Loucy (cell line): ENCODE results near the gene MEIKIN.

ENCODE experiments used
- EZH2phosphoT487 ChIP-seq: fragments of 200-600 bp; IDR thresholded peaks from 2 replicates; pipeline ENCODE4 v1.6.1; 2018; ENCODE audit warnings: antibody characterized with exemption, mild to moderate bottlenecking, moderate library complexity, borderline replicate concordance
- TF ChIP-seq, protein P1 (sequence below): fragments of 200-600 bp; sonication (generic); conservative IDR thresholded peaks from 2 replicates; pipeline ENCODE4 v1.5.1; 2014; ENCODE audit warnings: mild to moderate bottlenecking, antibody characterized with exemption, low read length

DNA sequence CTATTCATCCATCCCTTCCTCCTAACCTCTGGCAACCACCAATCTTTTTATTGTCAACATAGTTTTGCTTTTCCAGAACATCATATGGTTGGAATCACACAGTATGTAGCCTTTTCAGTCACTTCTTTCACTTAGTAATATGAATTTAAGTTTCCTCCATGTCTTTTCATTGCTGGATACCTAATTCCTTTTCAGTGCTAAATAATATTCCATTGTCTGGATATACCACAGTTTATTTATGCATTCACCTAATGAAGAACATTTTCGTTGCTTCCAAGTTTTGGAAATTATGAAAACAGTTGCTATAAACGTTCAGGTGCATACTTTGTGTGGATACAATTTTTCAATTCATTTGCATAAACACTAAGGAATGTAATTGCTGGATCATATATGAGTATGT lies 77.9 kb downstream of the MEIKIN start:
- TF ChIP-seq, protein P1, sequence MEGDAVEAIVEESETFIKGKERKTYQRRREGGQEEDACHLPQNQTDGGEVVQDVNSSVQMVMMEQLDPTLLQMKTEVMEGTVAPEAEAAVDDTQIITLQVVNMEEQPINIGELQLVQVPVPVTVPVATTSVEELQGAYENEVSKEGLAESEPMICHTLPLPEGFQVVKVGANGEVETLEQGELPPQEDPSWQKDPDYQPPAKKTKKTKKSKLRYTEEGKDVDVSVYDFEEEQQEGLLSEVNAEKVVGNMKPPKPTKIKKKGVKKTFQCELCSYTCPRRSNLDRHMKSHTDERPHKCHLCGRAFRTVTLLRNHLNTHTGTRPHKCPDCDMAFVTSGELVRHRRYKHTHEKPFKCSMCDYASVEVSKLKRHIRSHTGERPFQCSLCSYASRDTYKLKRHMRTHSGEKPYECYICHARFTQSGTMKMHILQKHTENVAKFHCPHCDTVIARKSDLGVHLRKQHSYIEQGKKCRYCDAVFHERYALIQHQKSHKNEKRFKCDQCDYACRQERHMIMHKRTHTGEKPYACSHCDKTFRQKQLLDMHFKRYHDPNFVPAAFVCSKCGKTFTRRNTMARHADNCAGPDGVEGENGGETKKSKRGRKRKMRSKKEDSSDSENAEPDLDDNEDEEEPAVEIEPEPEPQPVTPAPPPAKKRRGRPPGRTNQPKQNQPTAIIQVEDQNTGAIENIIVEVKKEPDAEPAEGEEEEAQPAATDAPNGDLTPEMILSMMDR, result no peak
- no peak for TF ChIP-seq EZH2phosphoT487
